Measurements from ENCODE around the gene PER1. TPM values are rescaled to one million over a fixed set of nuclear protein-coding genes. Genes with fewer than 3 reads are reported as not detected.
A peak's percentile ranks its signal among the peaks of the same experiment; 100 is the strongest.

The PER1 gene
- total and polyA plus RNA-seq, 10 of the 15 experiments (the other 5 are each of a cell fraction or from before 2014, with no cell fraction given), result 0.02 to 25.1 (median 5.4) TPM

GRCh38 chr17:8109661-8110455 is 42.3 kb downstream of the PER1 start (continued):
- TF ChIP-seq IRF5 (IDR thresholded peaks at IDR 0.05; ENCODE audit: borderline replicate concordance), result no peak
- TF ChIP-seq IKZF1 (conservative IDR thresholded peaks at IDR 0.05), result peak; percentile 39; the same call in 1 of the 2 replicates
- TF ChIP-seq IKZF2 (IDR thresholded peaks at IDR 0.05), result no peak
- no peak for TF ChIP-seq NFIC (IDR thresholded peaks at IDR 0.05; ENCODE audit: low read depth, low read length)
- no peak; the same call in 1 of the 2 replicates for TF ChIP-seq STAT1 (conservative IDR thresholded peaks at IDR 0.05)
- no peak for TF ChIP-seq SP1 (IDR thresholded peaks at IDR 0.05; ENCODE audit: low read depth, low read length)
- TF ChIP-seq NBN (IDR thresholded peaks at IDR 0.05), result 0 out of 2 replicates have a peak, but pooled peaks have one; percentile 32
- TF ChIP-seq RCOR1 (conservative IDR thresholded peaks at IDR 0.05; ENCODE audit: low read depth, low read length), result no peak
- no peak for TF ChIP-seq NR2F1 (conservative IDR thresholded peaks at IDR 0.05)
- no peak for TF ChIP-seq EED (IDR thresholded peaks at IDR 0.05; ENCODE audit: low read depth)
- no peak for TF ChIP-seq BMI1 (IDR thresholded peaks at IDR 0.05; ENCODE audit: borderline replicate concordance)
- no peak for TF ChIP-seq CREM (IDR thresholded peaks at IDR 0.05; ENCODE audit: low read depth)
- peak; percentile 81 for TF ChIP-seq YY1 (IDR thresholded peaks at IDR 0.05; ENCODE audit: low read depth, low read length)
- no peak for TF ChIP-seq BACH1 (IDR thresholded peaks at IDR 0.05; ENCODE audit: borderline replicate concordance)
- no peak for TF ChIP-seq RBBP5 (conservative IDR thresholded peaks at IDR 0.05)
- no peak for TF ChIP-seq RFX5 (IDR thresholded peaks at IDR 0.05; ENCODE audit: low read depth, low read length)
- TF ChIP-seq USF1 (IDR thresholded peaks at IDR 0.05; ENCODE audit: borderline replicate concordance, extremely low read length, insufficient read depth, low read depth, low read length), result peak; percentile 63
- TF ChIP-seq ZBTB4 (CRISPR knock-in tag; IDR thresholded peaks at IDR 0.05), result no peak
- TF ChIP-seq MEF2A (IDR thresholded peaks at IDR 0.05; ENCODE audit: insufficient read depth, low read depth, low read length), result no peak
- TF ChIP-seq MYB (IDR thresholded peaks at IDR 0.05; ENCODE audit: borderline replicate concordance, low read depth, low read length), result no peak
- 0 out of 2 replicates have a peak, but pooled peaks have one; percentile 14 for TF ChIP-seq TCF12 (IDR thresholded peaks at IDR 0.05; ENCODE audit: low read depth, low read length)
- no peak for TF ChIP-seq RAD51 (IDR thresholded peaks at IDR 0.05)
- TF ChIP-seq CEBPB (IDR thresholded peaks at IDR 0.05; ENCODE audit: borderline replicate concordance in 1 of 2, low read depth in 2 of 2, low read length in 2 of 2), result no peak
- TF ChIP-seq RUNX3 (IDR thresholded peaks at IDR 0.05; ENCODE audit: low read length), result 0 out of 2 replicates have a peak, but pooled peaks have one; percentile 28
- TF ChIP-seq FOS (IDR thresholded peaks at IDR 0.05; ENCODE audit: borderline replicate concordance, extremely low read depth, insufficient read length), result no peak
- no peak for TF ChIP-seq ATF3 (IDR thresholded peaks at IDR 0.05; ENCODE audit: borderline replicate concordance, extremely low read depth, low read depth, low read length)
- no peak for TF ChIP-seq POU2F2 (IDR thresholded peaks at IDR 0.05; ENCODE audit: borderline replicate concordance, low read depth, low read length)
